HG03139 (cell line): ENCODE measurements around the gene THAP5.

Source experiments
- ATAC-seq: cut with Tn5 transposase; IDR thresholded peaks from one replicate; pipeline ENCODE4 v1.9.1; 2021; ENCODE audit not compliant: unreplicated experiment

THAP5 gene

GRCh38 chr7:108535744-108536143, 33.8 kb downstream of the THAP5 start:
- no peak for ATAC-seq

DNA sequence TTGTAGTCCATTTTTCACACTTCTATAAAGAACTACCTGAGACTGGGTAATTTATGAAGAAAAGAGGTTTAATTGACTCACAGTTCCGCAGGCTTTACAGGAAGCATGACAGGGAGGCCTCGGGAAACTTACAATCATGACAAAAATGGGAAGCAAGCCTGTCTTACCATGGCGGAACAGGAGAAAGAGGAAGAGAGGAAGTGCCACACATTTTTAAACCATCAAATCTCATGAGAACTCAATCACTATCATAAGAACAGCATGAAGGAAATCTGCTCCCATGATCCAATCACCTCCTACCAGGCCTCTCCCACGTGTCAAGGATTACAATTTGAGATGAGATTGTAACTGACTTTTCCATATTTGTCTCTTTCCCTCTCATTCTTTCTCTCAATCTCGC, 34.2 kb downstream of the THAP5 start:
- no peak for ATAC-seq

DNA sequence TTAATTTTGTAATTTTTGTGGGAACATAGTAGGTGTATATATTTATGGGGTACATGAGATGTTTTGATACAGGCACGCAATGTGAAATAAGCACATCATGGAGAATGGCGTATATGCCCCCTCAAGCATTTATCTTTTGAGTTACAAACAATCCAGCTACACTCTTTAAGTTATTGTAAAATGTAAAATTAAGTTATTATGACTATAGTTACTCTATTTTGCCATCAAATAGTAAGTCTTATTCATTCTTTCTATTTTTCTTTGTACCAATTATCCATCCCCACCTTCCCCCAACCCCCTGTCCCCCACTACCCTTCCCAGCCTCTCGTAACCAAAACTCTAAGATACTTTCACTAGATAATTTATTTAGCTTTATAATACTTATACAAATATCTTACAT, 35.8 kb downstream of the THAP5 start:
- no peak for ATAC-seq

DNA sequence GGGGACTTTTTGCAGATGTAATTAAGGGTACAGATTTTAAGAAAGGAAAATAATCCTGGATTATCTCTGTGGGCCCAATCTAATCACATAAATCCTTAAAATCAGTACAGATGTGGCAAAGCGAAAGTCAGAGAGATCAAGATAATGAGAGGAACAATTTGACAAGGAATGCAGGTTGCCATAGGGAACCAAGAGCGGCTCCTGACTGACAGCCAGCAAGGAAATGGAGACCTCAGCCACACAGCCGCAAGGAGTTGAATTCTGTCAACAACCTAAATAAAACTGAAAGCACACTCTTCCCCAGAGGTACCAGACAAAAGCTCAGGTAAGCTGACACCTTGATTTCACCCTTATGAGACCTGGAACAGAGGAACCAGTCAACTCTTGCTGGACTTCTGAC, 40.2 kb downstream of the THAP5 start:
- no peak for ATAC-seq

DNA sequence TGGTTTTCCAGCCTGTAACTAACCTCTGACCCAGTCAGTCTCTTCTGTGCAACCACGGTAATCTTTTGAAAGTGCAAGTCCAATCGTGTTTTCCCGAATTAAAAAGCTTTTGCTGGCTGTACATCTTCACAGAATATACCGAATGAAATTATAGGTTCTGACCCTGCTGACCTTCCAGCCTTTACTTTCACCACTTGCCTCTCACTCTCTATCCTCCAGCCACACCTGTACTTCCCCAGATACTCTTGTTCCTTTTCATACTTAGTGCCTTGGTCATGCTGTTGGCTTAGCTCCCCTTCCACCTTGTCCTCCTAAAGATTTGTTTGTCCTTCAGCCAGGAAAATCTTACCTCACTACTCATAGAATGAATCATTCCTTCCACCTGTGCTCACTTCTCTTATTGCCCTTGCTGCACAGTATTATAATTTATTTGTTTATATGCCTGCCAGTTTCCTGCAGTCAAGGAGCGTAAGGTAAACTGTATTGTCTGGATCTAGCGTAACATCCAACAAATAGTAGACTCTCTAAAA, 41.3 kb downstream of the THAP5 start:
- ATAC-seq: no peak

DNA sequence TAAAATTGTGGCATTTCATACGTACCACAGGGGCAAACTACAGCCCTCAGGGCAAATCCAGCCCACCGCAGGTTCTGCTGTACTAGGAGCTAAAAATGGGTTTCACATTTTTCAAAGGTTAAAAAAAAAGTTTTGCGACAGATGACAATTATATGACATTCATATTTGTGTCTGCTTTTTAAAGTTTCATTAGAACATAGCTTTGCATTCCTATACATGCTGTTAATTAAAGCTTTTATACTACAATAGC, 42.8 kb downstream of the THAP5 start:
- no peak for ATAC-seq

- ATAC-seq: peak; percentile 92
These were observed 43.3 kb downstream of the THAP5 start, which contains the start of gene PNPLA8 for GRCh38 chr7:108525985-108526767. TSS of gene PNPLA8 (minus strand) at chr7:108526135. CDS start at chr7:108515491, 10,644 bp downstream.

DNA sequence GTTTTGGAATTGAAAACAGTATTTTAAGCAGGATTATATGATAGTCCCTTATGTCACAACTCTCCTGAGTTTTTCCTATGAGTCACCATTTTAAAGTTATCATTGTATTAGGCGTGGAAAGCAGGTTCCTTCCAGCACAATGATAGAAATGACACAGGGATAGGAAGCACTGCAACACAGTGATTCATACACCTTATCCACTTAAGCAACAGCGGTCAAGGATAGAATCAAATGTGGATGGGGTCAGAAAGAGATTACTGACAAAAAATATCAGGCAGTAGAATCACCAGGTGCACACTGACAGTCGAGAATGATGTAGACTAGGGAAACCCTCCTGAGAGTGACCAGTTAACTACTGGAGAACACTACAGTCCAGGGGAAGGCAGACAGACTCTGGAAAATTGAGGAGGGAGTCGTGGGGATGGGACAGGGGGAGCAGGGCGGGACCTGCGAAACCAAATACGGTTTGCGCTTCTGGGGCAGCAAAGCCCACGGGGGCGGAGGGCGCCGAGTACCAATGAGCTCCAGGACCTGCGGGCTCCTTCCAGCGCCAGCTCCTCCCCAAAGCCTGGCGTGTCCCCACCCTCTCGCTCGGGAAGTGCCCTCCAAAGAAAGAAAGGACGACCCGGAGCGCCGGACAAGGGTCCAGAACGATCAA, 44.0 kb downstream of the THAP5 start:
- peak; percentile 36 for ATAC-seq

- no peak for ATAC-seq
These were observed 46.7 kb downstream of the THAP5 start for GRCh38 chr7:108522780-108523179.

DNA sequence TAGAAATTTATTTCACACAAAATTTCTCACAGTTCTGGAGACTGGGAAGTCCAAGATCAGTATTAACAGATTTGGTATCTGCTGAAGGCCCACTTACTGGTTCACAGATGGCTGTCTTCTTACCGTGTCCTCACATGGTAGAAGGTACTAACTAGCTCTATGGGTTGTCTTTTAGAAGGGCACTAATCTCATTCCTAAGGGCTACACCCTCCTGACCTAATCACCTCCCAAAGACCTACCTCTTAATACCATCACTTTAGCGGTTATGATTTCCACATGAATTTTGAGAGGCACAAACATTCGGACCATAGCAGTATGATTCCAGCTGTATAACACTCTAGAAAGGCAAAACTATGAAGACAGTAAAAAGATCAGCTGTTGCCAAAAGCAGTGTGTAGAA, 51.6 kb downstream of the THAP5 start:
- ATAC-seq: no peak

DNA sequence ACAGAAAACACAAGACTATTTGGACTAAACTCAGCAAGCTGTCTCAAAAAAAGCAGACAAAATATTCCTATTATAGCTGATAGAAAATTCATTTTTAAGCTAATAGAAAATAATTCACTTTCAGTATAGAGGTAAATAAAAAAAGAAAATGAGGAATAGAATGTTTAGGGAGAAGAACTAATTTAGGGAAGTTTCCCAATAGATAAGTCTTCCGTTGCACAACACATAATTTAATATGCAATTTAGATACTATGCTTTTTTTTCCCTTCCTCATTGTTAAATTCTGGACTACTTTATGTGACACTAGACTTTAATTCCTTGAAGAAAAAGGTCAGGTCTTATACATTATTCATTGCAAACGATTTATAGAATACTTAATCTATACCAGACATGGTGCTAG, 53.9 kb downstream of the THAP5 start:
- no peak for ATAC-seq

GRCh38 chr7:108515013-108515412, 54.5 kb downstream of the THAP5 start:
- ATAC-seq: no peak
